Measurements from ENCODE around the gene LOC101059915.

The LOC101059915 gene

GRCh38 chrX:71634366-71634765, 33.0 kb upstream of the LOC101059915 start:
- Histone ChIP-seq H3K27ac (no peak overlapping the region), H3K27me3 (replicated peaks; ENCODE audit: insufficient read depth) (no peaks in the 10 kb centered on the region), H3K9me3 (no peaks in the 10 kb centered on the region), H3K36me3 (no peaks in the 10 kb centered on the region), H3K4me3 (no peak overlapping the region), H3K4me1 (ENCODE audit: control insufficient read depth in 1 of 2, low read depth in 2 of 2) (no peaks in the 10 kb centered on the region)
- TF ChIP-seq, protein P1, sequence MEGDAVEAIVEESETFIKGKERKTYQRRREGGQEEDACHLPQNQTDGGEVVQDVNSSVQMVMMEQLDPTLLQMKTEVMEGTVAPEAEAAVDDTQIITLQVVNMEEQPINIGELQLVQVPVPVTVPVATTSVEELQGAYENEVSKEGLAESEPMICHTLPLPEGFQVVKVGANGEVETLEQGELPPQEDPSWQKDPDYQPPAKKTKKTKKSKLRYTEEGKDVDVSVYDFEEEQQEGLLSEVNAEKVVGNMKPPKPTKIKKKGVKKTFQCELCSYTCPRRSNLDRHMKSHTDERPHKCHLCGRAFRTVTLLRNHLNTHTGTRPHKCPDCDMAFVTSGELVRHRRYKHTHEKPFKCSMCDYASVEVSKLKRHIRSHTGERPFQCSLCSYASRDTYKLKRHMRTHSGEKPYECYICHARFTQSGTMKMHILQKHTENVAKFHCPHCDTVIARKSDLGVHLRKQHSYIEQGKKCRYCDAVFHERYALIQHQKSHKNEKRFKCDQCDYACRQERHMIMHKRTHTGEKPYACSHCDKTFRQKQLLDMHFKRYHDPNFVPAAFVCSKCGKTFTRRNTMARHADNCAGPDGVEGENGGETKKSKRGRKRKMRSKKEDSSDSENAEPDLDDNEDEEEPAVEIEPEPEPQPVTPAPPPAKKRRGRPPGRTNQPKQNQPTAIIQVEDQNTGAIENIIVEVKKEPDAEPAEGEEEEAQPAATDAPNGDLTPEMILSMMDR (IDR thresholded peaks at IDR 0.05) = no peak
- no peak for ATAC-seq (ENCODE audit: insufficient number of reproducible peaks, low FRiP score, low read depth)
- no peak for DNase-seq (ENCODE audit: low spot score)

DNA sequence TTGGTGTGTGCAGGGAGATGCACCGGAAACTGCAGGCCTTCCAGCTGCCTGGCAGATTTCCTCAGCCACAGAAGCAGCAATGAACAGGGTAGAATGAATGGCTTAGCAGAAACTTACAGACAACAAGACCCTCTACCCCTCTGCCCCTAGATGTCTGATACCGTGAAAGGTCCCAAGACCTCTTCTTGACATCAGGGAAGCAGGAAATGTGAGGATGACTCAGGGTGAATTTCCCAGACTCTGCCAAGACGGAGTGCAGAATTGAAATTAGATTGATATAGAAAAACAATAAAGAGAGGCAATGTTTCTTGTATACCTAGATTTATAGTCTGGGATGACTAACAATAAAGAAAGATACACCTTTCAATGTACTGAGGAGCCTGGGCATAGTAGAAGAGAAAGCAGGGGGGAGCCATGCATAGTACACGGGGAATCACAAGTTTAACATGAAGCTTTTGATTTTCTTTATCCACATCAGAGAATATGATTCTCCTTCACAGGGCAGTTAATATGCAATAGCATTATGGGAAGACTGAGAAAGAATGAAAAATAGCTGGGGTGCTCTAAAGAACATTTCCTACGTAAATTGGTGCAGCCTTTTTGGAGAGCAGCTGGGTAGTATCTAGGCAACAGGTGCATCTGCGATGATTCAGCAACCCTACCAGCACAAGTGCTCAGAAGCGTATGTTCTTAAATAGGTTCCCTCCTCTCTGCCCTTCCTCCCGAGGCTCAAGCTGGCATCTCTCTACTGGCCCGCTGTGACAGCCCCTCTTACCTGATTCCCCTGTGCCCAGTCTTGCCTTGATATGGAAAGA, 30.7 kb upstream of the LOC101059915 start:
- TF ChIP-seq, protein P1 (IDR thresholded peaks at IDR 0.05) = no peak
- Histone ChIP-seq H3K27me3 (replicated peaks; ENCODE audit: insufficient read depth) (no peaks in the 10 kb centered on the region), H3K27ac (no peak overlapping the region), H3K9me3 (no peaks in the 10 kb centered on the region), H3K4me3 (no peak overlapping the region), H3K4me1 (ENCODE audit: control insufficient read depth in 1 of 2, low read depth in 2 of 2) (no peaks in the 10 kb centered on the region), H3K36me3 (no peaks in the 10 kb centered on the region)
- DNase-seq (ENCODE audit: low spot score) (no peak), ATAC-seq (ENCODE audit: insufficient number of reproducible peaks, low FRiP score, low read depth) (no peak)

DNA sequence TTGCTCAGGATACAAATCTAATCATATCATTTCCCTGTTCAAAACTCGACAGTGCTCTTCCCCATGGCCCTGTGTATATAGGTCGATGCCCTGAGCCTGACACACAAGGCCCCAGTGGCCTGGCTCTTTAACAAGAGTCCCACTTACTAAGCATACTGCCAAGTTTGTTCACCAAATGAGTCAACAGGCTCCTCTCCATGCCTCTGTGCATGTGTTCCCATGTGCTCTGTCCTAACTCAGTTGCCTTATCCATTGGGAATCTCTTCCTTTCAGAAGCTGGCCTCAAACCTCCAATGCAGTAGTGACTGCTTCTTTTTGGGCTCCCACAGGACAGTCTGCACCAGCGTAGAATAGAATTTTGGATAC, 30.1 kb upstream of the LOC101059915 start:
- Histone ChIP-seq H3K9me3 (no peaks in the 10 kb centered on the region), H3K36me3 (no peaks in the 10 kb centered on the region), H3K27me3 (replicated peaks; ENCODE audit: insufficient read depth) (no peaks in the 10 kb centered on the region), H3K27ac (no peak overlapping the region), H3K4me3 (no peak overlapping the region), H3K4me1 (ENCODE audit: control insufficient read depth in 1 of 2, low read depth in 2 of 2) (no peaks in the 10 kb centered on the region)
- ATAC-seq (ENCODE audit: insufficient number of reproducible peaks, low FRiP score, low read depth) = no peak
- TF ChIP-seq, protein P1 (IDR thresholded peaks at IDR 0.05) = no peak
- DNase-seq (ENCODE audit: low spot score) = no peak

DNA sequence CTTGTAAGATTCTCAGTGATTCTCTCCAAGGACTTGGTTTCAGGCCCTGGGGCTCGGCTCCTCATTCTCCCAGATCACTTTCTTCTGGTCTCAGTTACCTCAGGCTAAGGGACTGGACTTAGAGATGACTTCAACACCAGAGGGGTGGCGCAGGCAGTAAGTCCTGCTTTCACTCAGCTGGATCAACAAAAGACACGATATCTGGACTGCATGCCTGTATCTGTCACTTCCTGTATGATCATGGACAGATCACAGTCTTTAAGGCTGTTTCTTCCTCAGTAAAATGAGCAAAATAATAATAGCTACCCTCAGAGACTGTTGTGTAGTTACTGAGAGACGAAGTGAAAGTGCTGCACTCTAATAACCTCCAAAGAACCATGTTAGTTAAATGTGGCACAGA, 29.5 kb upstream of the LOC101059915 start:
- DNase-seq (ENCODE audit: low spot score) (no peak), ATAC-seq (ENCODE audit: insufficient number of reproducible peaks, low FRiP score, low read depth) (no peak)
- Histone ChIP-seq H3K27me3 (replicated peaks; ENCODE audit: insufficient read depth) (no peaks in the 10 kb centered on the region), H3K4me1 (ENCODE audit: control insufficient read depth in 1 of 2, low read depth in 2 of 2) (no peaks in the 10 kb centered on the region), H3K27ac (peak overlapping the region in 1 of 2 donors; percentile 8), H3K36me3 (no peaks in the 10 kb centered on the region), H3K4me3 (no peak overlapping the region), H3K9me3 (no peaks in the 10 kb centered on the region)
- TF ChIP-seq, protein P1 (IDR thresholded peaks at IDR 0.05) = no peak

DNA sequence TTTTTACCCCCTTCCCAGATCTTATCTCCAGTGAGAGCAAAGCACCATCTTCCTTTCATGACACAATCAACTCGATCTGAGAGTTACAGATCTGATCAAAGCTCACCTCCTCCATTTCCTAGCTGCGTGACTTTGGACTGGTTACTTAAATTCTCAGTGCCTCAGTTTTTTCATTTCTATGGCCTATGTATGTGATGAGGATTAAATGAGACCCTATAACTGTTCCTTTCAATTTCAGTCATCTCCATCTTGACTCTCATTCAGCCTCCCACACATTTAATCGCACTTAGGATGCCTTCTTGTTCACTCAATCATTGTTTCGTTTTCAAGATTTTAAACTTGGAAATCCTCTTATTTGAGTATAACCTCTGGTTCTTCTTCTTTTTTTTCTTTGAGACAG, 28.9 kb upstream of the LOC101059915 start:
- H3K36me3 ChIP-seq = no peaks in the 10 kb centered on the region
- no peak overlapping the region for H3K4me3 ChIP-seq
- H3K4me1 ChIP-seq (ENCODE audit: control insufficient read depth in 1 of 2, low read depth in 2 of 2) = no peaks in the 10 kb centered on the region
- ATAC-seq (ENCODE audit: insufficient number of reproducible peaks, low FRiP score, low read depth) (no peak), DNase-seq (ENCODE audit: low spot score) (no peak)
- H3K27me3 ChIP-seq (replicated peaks; ENCODE audit: insufficient read depth) = no peaks in the 10 kb centered on the region
- no peaks in the 10 kb centered on the region for H3K9me3 ChIP-seq
- TF ChIP-seq, protein P1 (IDR thresholded peaks at IDR 0.05) = no peak
- H3K27ac ChIP-seq = no peak overlapping the region

Measured in thoracic aorta (tissue), 2 donors.